Body of pancreas (tissue), 4 donors: ENCODE data around the gene LNPEP.

Experiments
- CTCF ChIP-seq, 7 experiments: fragments of 450-650 bp in 4 of 7; fragments of 200-600 bp in 3 of 7; sonication (generic) in 3 of 7; IDR thresholded peaks; one replicate each; pipeline ENCODE4 v1.5.1; 2016 to 2019; ENCODE audit warnings: antibody characterized with exemption in 7 of 7
- POLR2A ChIP-seq, 3 donors: fragments of 450-650 bp; IDR thresholded peaks; one replicate each; pipeline ENCODE4 v1.6.1; 2016; ENCODE audit warnings: antibody characterized with exemption in 3 of 3, mild to moderate bottlenecking in 2 of 3

- TF ChIP-seq CTCF (IDR thresholded peaks at IDR 0.05), result no peak
- TF ChIP-seq POLR2A (IDR thresholded peaks at IDR 0.05), result no peak
Measured at GRCh38 chr5:96901841-96902240, 34.0 kb upstream of the LNPEP start.
